Gastroesophageal sphincter (tissue), 3 donors: ENCODE measurements around the gene MPDZ.

Source experiments
- EP300 ChIP-seq: sonication (generic); formaldehyde crosslinking; IDR thresholded peaks from one replicate; pipeline ENCODE4 v1.6.1; 2017; ENCODE audit warnings: antibody characterized with exemption, mild to moderate bottlenecking
- POLR2AphosphoS5 ChIP-seq: sonication (generic); formaldehyde crosslinking; IDR thresholded peaks from one replicate; pipeline ENCODE4 v1.6.1; 2017; ENCODE audit warnings: antibody characterized with exemption
- TF ChIP-seq, protein P1 (sequence below), 4 experiments: fragments of 200-600 bp in 2 of 4; fragments of 450-650 bp in 2 of 4; sonication (generic) in 1 of 4; IDR thresholded peaks; one replicate each; pipeline ENCODE4 v1.5.1; 2017 to 2019; ENCODE audit warnings: antibody characterized with exemption in 4 of 4, mild to moderate bottlenecking in 2 of 4, moderate library complexity in 2 of 4

DNA sequence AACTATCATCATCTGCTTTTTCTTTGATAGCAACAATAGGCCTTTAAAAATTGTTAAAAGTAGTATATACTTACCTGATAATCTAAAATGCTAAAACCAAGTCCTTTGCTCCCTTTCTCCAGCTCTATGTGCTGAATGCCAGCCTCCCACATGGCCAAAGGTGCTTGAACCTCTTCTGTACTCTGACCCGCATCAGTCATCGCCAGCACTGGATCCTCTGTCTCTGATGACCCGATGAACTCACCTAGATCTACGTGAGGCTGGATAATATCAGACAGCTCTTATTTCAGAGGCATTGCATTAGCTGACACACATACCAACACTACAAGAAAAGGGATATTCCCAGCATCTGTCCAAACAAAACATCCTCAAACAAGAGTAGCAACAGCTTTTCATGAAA is 89.5 kb downstream of the MPDZ start:
- TF ChIP-seq, protein P1, sequence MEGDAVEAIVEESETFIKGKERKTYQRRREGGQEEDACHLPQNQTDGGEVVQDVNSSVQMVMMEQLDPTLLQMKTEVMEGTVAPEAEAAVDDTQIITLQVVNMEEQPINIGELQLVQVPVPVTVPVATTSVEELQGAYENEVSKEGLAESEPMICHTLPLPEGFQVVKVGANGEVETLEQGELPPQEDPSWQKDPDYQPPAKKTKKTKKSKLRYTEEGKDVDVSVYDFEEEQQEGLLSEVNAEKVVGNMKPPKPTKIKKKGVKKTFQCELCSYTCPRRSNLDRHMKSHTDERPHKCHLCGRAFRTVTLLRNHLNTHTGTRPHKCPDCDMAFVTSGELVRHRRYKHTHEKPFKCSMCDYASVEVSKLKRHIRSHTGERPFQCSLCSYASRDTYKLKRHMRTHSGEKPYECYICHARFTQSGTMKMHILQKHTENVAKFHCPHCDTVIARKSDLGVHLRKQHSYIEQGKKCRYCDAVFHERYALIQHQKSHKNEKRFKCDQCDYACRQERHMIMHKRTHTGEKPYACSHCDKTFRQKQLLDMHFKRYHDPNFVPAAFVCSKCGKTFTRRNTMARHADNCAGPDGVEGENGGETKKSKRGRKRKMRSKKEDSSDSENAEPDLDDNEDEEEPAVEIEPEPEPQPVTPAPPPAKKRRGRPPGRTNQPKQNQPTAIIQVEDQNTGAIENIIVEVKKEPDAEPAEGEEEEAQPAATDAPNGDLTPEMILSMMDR (IDR thresholded peaks at IDR 0.05) = no peak
- TF ChIP-seq POLR2AphosphoS5 (no peak), EP300 (no peak)
